HG02610 (cell line): ENCODE data around the gene ENDOD1.
A peak's percentile ranks its signal among the peaks of the same experiment; 100 is the strongest.
"Not testable (repeated sequence)": the region's sequence is repeated elsewhere in the genome, so short reads cannot be mapped to it uniquely, and the experiment has no call there.

Experiments used
- ATAC-seq: cut with Tn5 transposase; IDR thresholded peaks from one replicate; pipeline ENCODE4 v1.9.1; 2021; ENCODE audit warnings: mild to moderate bottlenecking, moderate library complexity; ENCODE audit not compliant: unreplicated experiment

Gene ENDOD1

DNA sequence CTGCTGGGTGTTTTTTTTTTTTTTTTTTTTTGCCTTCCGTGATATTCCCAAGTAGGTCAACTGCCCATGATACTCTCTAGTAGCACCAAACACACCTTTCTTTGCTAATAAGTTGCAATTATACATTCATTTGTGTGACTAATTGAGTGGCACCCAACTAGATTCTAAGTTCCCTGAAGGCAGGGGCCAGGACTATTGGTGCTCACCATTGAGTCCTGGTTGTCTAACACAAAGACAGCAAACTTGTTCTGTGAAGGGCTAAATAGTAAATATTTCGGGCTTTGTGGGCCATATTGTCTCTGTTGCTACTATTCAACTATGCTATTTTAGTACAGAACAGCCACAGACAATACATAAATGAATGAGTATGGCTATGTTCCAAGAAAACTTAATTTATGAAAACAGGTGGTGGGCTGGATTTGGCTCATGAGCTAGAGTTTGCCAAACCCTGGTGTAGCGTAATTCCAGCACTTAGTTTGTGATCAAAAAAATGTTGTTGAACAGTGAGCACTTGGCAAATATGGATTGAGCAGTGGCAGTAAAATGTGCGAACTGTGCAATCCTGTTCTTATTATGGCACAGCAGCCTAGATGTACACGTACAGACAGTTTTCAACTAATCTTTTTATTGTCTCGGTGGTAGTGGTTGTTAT lies 11.3 kb downstream of the ENDOD1 start:
- ATAC-seq: no peak

DNA sequence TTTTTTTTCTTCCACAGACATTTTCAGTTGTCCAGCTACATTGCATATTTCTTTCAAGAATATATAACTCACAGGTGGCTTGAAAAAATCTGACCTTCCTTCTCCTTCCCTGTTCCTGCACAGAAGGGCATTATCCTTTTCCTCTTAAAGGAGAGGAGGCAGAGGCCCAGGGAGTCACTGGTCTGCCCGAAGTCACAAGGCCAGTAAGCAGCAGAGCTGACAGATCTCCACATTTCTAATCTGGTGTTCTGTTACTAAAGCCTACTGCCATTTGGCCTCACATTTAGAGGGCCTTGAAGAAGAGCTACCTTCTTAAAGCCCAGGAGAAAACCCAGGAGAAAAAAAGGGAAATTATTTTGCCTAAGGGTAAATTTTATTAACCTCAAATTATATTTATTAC lies 12.3 kb downstream of the ENDOD1 start:
- no peak for ATAC-seq

- ATAC-seq: no peak
These were observed 13.1 kb downstream of the ENDOD1 start for GRCh38 chr11:95102733-95103132.

GRCh38 chr11:95103701-95104100 lies 14.1 kb downstream of the ENDOD1 start:
- no peak for ATAC-seq

DNA sequence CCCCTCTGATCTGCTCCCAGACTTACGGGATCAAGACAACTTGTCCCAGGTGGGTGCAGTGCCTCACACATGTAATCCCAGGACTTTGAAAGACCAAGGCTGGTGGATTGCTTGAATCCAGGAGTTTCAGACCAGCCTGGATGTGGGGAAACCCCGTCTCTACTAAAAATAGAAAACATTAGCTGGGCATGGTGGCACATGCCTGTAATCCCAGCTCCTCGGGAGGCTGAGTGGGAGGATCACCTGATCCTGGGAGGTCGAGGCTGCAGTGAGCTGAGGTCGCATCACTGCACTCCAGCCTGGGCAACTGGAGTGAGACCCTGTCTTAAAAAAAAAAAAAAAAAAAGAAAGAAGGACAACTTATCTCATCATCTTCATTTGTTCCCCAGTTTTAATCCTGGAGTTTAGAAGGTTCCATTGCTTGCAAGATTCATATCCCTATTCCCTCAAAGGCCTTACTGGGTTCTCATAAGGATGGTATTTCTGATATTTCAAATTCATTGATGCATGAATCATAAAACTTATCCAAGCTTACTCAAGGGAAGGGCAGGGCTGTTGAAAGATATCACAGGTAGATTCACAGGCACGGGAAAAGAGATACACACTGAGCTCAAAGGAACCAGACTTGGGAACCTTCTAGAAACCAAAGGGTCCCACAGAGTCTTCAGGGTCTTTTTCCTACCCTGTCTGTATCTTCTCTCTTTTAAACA lies 14.6 kb downstream of the ENDOD1 start:
- no peak for ATAC-seq

GRCh38 chr11:95104856-95105255 lies 15.2 kb downstream of the ENDOD1 start:
- no peak for ATAC-seq

DNA sequence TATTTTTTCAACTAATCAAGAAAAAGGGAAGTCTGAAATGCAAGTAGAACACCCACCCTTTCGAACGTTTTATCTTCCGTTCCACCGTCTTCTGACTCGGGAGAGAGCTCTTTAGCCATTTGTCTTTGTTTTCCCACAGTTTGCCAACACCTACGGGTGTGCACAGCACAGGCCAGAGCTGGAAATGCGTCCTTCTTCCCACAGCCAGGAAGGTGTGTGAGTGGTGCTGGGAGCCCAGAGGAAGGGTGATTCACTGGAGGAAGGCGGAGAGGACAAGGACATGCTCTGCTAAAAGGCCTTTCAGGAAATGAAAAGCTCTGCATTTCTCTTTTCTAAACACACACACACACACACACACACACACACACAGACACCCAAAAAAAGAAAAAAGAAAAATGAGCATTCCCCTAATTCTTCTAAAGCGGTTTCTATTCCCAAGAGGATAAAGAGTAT lies 18.5 kb downstream of the ENDOD1 start:
- no peak for ATAC-seq

DNA sequence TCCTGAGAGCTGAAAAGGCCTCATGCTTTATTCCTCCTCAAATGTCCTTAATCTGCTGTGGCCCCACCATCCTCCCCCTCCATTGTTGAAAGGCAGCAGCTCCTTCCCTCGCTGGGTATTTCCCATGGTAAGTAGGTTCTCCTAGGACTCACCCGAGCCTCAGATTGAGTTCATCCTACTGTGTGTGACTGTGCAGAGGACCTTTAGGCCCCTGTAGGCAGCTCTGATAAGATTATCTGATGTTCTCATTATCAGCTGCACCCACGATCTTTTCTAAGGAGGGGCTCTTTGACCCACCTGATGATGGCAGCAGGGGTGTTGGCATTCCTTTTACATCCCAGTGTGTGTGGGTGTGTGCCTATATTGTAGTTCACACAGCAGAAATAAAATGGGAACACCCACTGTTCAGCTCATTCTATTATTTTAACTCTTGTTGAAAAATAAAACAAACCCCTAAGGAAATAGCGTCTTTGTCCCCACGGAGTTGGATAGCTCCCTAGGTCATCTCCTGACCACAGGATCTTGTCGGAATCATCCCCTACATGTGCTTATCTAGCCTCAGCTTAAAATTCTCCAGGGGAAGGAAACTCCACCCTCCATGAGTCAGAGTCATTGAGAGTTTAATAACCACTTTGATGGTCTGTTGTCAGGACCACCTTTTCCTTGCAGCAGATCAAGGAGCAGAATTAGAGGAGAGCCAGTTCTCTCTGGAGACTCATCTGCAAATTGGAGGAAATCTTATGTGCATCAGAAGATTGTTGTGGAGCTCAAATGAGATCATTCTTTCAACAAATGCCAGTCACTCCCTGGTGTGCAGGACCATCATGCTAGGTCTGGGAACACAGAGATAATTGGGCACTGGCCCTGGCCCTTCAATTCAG lies 19.3 kb downstream of the ENDOD1 start:
- ATAC-seq: no peak

DNA sequence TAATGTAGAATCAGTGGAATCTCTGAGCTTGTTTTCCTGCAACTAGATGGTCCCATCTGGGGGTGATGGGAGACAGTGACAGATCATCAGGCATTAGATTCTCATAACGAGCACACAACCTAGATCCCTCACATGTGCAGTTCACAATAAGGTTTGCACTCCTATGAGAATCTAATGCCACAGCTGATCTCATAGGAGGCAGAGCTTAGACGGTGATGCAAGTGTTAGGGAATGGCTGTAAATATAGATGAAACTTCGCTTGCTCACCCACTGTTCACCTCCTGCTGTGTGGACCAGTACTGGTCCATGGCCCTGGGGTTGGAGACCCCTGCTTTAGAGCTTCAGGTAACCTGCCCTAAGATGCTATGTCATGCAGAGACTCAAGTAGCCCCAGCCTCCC lies 21.8 kb downstream of the ENDOD1 start:
- ATAC-seq: not testable (repeated sequence)

DNA sequence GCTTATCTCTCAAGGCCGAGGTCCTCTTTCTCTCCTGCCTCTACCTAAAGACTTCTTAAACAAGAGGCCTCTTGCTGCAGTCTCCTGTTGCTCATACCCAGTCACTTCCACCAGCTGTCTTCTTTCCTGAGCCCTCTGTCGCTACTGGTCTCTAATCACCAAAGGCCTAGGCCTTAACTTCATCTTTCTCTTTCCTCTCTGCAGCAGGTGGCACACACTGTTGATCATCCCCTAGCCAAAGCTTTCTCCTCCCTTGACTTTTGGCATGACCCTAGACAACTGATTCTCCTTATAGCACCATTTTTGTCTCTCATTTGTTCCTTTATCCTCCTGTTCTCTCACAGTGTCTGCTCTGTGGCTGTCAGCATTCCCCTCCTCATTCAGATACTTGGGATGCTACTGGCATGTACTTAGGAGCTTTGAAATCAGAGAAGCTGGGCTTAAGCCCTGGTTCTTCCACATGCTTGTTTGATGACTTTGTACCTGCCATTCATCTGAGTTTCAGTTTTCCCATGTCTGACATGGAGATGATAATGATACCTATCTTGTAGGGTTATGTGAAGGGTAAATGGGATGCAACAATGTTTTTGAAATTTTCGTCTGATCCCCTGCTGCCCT lies 22.4 kb downstream of the ENDOD1 start:
- no peak for ATAC-seq

GRCh38 chr11:95115597-95115996 lies 26.0 kb downstream of the ENDOD1 start:
- no peak for ATAC-seq

GRCh38 chr11:95119361-95120060 lies 29.9 kb downstream of the ENDOD1 start:
- ATAC-seq: peak; percentile 85

DNA sequence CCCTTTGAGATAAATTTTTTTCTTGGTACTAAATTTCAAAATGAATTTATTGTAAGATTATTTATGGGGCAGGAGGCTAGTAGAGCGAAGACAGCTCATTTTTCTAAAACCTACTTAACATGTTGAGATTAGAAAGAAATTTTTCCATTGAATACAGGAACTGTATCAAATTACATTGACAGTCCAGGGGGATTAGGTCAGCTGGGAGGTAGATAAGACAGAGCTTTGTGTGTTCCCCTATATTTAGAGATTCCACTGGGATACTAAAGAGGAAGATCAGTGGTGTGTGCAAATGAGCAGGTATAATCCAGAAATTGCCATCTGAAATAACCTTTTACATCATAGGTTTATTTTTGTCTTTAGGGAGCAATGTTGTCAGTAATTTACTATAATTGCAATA lies 32.1 kb downstream of the ENDOD1 start:
- ATAC-seq: no peak

GRCh38 chr11:95123556-95123955 lies 33.9 kb downstream of the ENDOD1 start:
- no peak for ATAC-seq

DNA sequence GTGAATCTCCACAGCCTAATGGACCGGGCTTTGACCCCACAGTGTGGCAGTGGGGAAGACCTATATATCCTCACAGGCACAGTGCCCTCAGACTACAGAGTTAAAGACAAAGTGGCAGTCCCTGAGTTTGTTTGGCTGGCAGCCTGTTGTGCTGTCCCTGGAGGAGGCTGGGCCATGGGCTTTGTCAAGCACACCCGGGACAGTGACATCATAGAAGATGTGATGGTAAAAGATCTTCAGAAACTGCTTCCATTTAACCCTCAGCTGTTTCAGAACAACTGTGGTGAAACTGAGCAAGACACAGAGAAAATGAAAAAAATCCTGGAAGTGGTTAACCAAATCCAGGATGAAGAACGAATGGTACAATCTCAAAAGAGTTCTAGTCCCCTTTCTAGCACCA lies 39.0 kb downstream of the ENDOD1 start:
- no peak for ATAC-seq

- ATAC-seq: no peak
These were observed 43.3 kb downstream of the ENDOD1 start for GRCh38 chr11:95132956-95133355.

DNA sequence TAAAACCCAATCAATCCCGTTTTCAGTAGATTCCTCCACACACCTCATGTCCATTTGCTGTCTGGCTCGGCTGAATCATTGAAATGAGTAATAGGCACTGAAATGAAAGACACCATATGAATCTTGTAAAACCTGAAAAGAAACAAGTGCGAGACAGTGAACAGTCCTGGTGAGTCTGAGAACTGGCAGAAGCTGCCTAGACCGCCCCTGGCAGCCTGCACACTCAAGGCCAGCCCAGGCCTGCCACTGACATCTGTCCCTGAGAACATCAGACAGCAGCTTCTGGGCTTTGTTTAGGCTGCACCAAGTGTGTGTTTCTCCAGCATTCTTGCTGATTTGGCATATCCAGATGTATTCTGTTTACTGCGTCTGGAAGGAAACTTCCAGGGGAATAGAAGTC lies 44.8 kb downstream of the ENDOD1 start:
- no peak for ATAC-seq

GRCh38 chr11:95135155-95135554 lies 45.5 kb downstream of the ENDOD1 start:
- no peak for ATAC-seq

GRCh38 chr11:95135880-95136279 lies 46.2 kb downstream of the ENDOD1 start:
- ATAC-seq: no peak

DNA sequence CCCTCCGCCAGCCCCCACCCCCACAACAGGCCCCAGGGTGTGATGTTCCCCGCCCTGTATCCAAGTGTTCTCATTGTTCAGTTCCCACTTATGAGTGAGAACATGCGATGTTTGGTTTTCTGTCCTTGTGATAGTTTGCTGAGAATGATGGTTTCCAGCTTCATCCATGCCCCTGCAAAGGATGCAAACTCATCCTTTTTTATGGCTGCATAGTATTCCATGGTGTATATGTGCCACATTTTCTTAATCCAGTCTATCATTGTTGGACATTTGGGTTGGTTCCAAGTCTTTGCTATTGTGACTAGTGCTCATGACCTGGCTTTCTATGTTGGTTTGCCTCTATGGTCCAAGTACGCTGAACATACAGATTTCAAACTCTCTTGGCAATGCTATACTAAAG lies 47.1 kb downstream of the ENDOD1 start:
- ATAC-seq: not testable (repeated sequence)

GRCh38 chr11:95137299-95137698 lies 47.7 kb downstream of the ENDOD1 start:
- no peak for ATAC-seq
